HG03060 (cell line): Measurements from ENCODE around the gene SCN5A.

Experiments
- ATAC-seq: cut with Tn5 transposase; IDR thresholded peaks from one replicate; pipeline ENCODE4 v1.9.1; 2021; ENCODE audit warnings: low read depth, moderate number of reproducible peaks; ENCODE audit not compliant: unreplicated experiment

The SCN5A gene

DNA sequence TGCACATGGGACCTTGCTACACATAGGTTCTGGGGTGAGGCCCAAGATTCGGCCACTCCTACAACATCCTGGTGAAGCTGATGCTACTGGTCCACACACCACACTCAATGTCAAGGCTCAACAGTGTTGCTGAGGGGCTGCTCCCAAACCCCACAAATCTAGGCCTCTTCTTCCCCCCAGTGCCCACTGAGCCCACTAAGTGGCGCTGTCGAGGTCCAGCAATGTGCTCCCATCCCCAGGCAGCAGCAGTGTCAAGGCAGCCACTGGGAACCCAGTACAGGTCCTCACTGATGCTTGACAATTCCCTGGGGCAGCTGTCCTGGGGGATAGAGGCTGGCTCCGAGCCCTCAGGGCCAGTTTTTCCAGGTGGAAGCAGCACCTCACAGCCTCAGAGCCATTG, 21.5 kb downstream of the SCN5A start:
- no peak for ATAC-seq

DNA sequence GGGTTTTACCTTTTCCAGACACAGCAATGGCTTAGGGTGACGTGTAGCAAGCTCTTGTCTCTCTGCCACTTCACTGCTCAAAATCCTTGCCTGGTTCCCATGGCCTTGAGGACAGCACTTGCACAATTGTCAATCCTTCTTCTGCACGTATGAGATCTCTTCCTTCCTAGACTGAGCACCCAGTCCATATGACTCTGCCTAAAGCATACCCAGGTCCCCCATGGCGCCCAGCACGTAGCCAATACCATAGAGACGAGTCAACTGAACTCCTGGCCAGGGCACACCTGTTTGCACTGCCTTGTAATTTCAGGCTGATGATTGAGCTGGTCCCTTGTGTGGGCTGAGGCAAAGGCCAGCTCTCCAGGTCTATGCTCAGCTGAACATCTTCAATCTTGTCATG, 23.3 kb downstream of the SCN5A start:
- ATAC-seq = no peak

DNA sequence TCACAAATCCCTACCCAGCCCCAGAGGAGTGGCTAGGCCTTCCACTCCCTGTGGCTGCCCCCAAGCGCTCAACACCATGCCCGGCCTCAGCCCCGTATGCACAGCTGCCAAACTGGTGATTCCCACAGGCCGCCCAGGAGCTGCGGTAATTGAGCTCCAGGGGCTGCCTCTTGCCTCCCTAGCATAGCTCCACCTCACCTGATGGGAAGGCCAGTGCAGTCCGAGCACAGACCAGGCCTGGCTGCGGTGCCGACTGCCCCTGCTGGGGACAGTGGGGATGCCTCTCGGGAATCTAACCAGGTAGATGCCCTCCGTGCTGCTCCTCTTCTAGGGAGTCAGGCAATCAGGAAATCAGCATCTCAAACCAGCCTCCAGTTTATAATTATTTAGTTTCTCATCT, 25.9 kb downstream of the SCN5A start:
- no peak for ATAC-seq

DNA sequence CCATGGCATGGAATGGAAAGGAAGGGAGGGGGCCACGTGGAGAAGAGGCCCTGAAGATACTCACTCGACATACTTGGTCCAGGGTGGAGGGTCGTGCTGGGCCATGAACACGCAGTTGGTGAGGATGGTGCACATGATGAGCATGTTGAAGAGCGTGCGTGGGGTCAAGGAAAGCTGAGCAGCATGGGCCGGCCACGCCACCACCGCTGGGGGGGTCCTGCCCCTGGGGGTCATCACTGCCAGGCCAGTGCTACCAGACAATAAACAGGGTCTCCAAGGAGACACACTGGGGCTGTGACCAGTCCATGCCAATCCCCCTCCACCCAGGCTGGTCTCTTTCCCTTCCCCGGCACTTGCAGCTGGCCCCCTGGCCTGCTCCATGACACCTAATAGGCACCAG, 27.2 kb downstream of the SCN5A start:
- no peak for ATAC-seq

DNA sequence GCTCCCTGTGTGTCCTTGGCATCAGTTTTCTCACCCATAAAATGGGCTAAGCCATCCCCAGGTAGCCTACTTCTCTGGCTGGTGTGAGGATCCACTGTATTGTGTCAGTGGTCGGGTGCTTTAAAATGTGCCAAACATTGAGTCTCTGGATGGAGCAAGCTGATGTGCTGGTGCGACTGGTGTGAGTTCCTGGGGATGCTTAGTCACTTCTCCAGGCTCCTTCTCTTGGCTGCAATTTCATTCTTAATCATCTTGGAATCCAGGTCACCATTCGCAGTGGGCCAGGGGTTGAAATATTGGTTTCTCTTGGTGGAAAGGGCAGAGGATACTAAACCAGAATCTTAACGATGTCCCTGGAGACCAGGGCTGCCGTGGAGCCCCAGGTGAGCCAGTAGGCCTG, 29.3 kb downstream of the SCN5A start:
- no peak for ATAC-seq

DNA sequence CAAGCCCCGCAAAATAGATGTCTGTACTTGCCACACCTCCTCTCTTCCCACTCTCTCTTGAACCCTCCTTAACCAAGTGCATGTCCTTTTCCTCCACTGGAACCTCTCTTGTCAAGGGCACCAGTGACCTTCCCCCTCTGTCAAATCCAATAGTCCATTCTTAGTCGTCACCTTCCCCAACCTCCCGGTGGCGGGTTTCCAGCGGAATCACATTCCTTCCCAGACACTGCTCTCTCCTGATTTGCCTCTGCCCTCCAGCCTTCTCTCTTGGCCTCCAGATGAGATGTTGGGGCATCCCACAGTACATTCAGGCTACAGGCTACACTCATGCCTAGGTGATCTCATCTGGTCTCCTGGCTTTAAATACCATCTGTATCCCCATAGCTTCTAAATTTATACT, 31.1 kb downstream of the SCN5A start:
- ATAC-seq = no peak

DNA sequence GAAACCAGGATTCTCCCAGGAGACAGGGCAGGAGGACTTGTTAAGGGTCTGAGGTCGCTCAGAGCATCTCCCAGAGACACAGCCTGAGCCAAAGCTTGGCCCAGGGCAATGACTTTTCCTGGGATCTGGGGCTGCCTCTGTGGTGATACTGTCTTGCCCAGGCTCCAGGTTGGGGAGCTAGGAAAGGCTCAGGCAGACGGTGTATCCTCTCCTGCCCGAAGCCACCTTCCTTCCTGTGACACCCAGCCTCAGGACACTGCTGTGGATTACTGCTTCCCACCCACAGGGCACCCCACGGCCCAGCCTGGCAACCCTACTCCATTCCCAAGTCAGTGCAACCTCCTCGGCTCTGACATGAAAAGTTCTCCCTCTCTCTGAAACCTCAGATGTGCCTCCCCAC, 31.9 kb downstream of the SCN5A start:
- ATAC-seq = no peak

DNA sequence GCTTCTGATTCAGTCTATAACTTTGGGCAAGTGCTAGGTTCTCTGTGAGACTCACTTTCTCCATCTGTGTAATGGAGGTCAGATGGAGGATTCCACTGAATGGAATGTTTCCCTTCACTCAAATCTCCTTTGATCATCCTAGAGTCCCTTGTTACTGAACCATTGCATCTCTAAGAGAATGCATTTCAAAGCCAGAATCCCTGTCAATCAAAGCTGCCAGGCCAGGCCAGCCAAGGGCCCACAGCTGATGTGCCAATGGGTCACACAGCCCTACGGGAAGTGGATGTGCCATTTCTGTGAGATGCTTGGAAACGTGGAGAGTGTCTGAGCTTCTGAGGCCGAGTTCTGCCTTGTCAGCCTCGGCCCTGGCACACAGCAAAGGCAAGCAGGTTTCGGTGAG, 32.4 kb downstream of the SCN5A start:
- no peak for ATAC-seq

DNA sequence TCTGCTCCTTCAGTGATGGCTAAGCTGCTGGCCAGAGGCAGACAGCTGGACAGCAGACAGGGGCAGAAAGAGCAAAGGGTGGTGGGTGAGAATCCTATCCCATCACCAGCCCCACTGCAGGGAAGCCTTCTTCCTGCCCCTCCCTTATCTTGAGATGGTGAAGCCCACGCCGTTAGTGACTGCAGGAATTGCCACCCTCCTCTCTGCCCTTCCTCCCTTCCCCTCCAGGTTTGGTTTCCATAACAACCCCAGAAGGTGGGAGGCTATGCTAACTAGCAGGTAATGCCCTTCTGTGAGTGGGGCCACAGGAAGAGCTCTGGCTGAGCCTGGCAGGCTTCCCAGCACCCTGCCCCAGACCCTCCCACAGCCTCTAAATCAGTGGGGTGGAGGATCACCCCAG, 32.8 kb downstream of the SCN5A start:
- ATAC-seq = no peak

DNA sequence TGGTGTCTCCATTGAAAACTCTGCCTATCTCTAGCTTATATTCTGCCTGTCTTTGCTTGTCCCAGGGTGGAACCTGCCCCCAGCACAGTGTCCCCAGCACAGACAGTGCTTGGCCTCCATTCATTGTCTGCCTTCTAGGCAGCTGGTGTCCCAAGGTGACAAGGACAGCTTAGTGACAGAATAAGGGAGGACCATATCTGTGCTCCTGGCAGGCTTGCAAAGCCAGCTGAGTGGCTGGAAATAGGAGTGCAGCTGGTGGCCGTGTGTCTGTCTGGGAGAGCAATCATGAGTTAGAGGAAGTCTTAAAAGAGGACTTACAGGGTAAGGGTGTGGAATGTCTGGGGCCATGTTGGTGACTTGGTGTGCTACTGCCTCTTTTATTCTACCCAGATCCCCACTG, 33.4 kb downstream of the SCN5A start:
- no peak for ATAC-seq

DNA sequence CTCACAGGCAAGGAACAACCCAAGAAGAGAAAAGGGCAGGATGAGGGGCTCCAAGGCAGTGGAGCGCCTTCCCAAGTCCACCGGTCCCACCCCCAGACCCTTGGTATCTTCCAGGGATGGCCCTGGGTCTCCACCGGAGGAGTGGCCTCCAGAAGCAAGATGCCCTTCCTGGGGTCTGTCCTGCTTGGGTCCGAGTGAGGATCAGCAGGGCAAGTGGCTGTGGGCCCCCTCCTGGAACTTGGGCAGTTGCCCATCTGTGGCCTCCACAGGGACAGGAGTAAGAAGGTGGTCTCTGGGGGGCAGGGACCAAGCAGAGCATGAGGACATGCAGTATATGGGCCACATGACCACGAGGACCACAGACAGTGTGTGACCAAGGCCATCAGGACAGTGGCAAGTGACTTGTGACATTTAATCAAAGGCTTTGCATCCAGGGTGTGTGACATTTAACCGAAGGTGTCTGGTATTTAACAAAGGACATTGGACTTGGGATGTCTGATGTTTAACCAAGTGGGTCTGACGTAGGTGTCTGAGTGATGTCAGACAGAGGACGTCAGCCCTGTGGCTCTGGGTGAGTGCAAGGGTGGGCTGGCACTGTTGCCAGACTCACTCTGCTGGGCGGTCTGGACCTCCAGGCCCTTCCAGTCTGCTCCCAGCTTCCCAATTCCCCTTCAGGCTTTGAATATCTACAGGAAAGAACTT, 34.7 kb downstream of the SCN5A start:
- ATAC-seq = no peak

DNA sequence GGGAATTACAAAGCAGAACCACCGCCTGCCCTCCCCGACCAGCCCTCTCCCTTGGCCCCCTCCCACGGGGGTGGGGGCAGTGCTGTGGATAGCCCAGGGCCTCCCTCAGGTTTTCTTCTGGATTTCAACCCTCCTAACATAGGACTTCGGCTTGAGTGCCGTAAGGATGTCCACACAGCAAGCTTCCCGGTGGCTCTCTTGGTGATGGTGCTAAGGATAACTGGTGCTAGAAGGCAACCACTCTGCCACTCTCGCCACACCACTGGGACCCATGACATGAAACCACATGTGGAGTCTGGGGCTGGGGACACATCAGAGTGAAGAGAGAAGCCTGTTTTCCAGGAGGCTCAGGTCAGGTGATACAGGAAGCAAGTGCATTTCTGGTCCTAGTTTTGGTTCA, 35.4 kb downstream of the SCN5A start:
- no peak for ATAC-seq

DNA sequence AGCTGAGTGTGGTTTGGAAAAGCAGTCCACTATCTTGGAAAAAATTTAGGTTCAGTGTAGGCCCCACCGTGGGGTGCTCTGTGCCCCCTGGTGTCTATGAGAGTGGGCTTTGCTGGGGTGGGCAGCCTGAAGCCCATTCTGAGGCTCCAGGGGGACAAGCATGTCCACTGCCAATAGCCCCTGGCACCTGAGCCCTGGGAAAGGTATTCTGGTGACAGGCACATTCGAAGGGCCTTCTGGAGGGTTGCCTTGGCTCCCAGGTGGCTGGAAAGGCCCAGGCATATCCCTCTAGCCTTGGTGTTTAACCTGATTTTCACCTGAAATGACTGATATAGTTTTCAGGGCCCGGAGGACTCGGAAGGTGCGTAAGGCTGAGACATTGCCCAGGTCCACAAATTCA, 36.1 kb downstream of the SCN5A start:
- ATAC-seq = no peak

DNA sequence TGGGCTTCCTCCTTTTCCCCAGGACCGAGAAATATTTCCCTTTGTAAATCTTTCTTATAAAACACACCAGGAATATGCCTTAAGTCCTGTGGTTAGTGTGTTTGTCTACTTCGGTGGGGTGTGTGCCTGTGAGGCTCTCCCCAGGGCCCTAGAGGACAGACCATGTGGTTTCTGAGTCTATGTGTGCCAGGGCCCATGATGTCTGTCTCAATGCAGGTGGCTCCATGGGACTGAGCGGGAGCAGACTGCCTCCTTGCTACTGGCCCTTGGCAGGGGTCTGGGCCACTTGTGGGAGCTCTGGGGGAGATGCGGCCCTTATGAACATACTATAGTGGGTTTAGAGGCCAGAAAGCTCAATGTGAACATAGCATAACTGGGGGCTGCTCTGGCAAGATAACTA, 37.6 kb downstream of the SCN5A start:
- no peak for ATAC-seq

DNA sequence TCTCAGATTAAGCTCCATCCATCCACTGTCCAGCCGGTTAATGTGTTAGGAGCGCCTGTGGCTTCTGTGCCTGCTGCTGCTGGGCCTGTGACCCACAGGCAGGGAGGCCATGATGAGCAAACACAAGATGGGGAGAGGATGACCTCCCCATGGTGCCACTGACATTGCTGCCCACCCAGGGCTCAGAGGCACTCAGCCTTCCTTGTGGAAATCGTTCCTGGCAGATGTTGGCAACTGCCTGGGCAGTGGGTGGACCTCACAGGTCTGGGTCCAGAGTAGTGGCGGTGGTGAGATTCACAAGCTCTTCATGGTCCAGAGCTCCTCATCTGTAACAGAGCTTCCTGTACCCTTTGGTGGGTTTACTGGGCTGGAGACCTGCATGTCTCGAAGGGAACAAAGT, 38.6 kb downstream of the SCN5A start:
- no peak for ATAC-seq

DNA sequence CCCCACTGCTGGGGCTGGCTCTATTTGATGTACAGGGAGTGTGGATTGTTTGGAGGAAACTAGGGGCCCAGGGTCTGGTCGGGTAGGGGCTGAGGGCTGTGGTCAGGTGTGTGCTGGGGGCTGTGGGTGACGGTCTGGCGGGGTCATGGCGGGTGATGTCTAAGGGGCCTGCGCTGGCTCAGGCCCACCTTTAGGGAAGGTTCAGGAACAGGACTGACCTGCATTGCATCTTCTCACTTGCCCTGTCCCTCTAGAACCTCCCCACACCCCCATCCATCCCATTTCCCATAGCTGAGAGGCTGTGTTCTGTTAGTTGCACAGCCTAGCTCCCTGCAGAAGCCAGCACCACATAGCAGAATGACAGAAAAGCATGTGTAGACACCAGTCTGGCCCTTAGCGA, 39.1 kb downstream of the SCN5A start:
- no peak for ATAC-seq

DNA sequence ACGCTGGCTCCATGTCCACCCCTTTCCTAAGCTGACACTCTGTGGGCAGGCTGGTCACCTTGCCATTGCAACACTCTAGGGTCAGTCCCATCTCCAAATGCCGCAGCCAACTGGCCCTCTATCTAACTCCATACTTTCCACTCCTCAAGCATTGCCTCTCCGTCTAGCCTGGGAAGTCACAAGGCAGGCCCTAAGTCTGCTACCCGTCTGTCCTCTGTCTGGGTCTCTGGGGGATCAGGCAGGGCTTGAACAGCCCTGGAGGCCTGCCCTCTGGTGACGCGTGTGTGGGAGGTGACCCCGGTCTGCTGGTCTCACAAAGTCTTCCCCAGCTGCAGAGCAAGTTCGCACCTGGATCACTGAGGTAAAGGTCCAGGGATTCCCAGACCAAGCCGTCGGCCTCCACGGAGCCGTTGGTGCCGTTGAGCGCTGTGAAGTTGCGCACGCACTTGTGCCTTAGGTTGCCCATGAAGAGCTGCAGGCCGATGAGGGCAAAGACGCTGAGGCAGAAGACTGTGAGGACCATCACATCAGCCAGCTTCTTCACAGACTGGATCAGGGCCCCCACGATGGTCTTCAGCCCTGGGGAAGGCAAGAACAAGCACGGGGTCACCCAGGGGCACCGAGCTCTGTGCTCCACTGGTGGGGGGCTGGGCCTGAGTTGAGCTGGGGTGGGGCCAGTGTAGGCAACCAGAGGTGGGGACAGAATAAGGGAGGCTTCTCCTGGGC, 39.9 kb downstream of the SCN5A start:
- ATAC-seq = no peak

DNA sequence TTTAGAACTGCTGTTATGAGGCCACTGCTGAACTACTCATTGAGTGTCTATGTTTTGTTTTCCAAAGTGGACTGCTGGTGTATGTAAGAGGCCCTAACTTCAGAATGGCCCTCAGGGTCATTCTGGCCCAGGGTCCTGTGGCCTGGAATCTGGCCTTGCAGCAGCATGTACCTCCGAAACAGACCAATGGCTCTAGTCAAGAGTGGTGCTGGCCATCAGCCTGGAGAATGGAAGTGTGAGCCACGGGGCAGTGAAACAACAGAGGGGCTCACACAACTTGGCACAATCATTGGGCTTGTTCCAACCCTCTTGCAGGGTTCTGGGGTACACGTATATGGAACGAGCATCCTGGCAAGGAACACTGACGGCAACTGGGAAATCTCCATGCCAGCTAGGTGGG, 40.5 kb downstream of the SCN5A start:
- no peak for ATAC-seq

DNA sequence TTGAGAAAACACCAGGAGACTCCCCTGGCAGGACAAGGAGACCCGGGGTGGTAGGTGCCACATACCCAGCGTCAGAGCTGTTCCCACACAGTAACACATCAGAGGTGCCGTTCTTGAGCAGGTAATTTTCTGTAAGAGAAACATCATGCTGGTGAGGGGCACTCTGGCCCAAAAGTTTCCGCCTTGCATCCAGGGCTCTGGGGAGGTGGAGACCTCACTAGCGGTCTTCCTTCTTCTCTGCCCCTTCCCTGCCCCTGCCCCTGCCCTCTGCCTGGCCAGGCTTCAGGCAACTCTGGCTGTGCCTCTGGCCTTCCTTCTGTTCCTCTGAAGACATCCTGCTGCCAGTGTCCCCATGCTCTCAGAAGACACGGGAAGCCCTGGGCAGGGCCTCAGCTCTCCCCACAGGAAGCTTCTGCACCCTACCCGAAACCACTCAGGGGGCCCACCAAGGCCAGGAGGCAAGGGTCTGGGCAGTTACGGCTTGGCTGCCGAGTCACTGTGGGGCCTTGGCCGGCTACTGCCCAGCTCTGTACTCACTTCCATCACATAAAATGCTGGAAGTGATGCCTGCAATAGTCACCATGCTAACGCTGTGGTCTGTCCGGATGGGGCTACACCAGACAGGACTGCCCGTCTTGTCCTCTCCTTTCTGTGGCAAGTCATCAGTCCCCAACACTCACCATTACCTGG, 41.3 kb downstream of the SCN5A start:
- ATAC-seq = no peak

DNA sequence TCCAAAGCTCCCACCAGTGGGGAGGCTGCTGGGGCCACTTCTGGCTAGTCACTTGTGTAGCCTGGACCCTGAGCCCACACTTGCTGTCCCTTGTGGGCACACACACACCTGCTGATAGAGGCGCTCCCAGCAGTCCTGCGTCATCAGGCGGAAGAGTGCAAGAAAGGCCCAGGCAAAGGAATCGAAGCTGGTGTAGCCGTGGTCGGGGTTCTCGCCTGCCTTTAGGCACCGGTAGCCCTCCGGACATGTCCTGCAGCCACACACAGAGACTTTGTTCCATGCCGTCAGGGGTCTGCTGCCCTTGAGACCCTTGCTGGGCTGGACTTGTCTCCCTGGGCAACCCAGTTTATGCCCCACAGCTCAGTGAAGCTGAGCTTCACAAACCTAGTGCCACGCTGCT, 42.9 kb downstream of the SCN5A start:
- ATAC-seq = no peak

DNA sequence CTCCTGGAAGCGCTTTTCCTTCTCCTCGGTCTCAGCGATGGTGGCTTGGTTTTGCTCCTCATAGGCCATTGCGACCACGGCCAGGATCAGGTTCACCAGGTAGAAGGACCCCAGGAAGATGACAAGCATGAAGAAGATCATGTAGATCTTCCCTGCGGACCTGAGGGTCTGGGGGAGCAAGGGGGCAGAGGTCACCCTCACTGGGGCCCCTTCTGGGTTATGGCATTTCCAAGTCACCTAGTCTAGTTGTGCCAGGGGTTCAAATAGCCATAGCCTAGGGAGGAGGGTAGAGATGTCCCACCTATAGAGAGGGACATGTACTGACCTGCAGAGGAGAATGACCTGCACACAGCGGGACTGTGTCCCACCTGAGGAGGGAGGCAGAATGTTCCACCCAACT, 43.5 kb downstream of the SCN5A start:
- ATAC-seq = no peak

DNA sequence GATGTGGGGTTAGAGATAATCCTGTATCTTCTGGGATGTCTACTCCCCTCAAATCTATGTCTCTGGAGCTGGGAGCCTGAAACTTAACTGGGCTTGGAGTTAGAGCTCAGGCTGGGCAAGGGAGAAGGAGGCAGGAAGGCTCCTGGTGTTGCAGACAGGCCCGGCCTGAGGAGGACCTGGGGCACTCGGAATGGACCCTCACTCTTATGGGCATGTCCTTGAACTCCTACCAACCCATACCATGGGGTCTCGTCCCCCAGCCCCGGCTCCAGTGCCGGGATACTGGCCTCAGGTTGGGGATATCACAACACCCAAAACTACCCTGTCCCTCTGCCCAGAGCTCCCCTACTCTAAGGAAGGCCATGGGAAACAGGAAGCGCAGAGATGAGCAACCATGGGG, 45.2 kb downstream of the SCN5A start:
- ATAC-seq = no peak
